Measurements from ENCODE around the gene KDM1B. TPM values are rescaled to one million over a fixed set of nuclear protein-coding genes. Genes with fewer than 3 reads are reported as not detected.
A peak's percentile ranks its signal among the peaks of the same experiment; 100 is the strongest.

The KDM1B gene
- total RNA-seq, 6 donors from 2014 or later, result 13.0 to 29.0 (median 22.0) TPM

DNA sequence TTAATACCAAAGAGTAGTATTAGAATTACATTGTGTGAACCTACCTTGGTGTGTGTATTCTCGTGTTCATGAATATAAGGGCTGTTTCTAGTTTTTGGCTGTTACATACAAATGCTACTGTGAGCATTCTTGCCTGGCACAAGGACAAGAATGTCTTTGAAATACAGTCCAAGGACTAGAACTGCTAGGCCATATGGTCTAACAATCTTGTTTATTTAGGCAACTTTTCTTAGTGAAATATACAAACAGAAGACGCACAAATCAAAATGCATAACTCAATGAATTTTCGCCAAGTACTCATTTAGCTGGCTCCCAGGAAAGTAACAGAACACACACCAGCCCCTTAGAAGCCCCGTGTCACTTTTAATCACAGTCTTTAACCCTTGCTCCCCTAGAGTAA is 28.5 kb downstream of the KDM1B start:
- H3K4me3 ChIP-seq, result no peak overlapping the region
- TF ChIP-seq POLR2A (IDR thresholded peaks at IDR 0.05) (no peak), EP300 (IDR thresholded peaks at IDR 0.05) (no peak), POLR2AphosphoS5 (IDR thresholded peaks at IDR 0.05) (no peak)
- TF ChIP-seq, protein P1, sequence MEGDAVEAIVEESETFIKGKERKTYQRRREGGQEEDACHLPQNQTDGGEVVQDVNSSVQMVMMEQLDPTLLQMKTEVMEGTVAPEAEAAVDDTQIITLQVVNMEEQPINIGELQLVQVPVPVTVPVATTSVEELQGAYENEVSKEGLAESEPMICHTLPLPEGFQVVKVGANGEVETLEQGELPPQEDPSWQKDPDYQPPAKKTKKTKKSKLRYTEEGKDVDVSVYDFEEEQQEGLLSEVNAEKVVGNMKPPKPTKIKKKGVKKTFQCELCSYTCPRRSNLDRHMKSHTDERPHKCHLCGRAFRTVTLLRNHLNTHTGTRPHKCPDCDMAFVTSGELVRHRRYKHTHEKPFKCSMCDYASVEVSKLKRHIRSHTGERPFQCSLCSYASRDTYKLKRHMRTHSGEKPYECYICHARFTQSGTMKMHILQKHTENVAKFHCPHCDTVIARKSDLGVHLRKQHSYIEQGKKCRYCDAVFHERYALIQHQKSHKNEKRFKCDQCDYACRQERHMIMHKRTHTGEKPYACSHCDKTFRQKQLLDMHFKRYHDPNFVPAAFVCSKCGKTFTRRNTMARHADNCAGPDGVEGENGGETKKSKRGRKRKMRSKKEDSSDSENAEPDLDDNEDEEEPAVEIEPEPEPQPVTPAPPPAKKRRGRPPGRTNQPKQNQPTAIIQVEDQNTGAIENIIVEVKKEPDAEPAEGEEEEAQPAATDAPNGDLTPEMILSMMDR (IDR thresholded peaks at IDR 0.05), result no peak
- peaks cover 0 to 23% (median 2%) of the 10 kb centered on the region in 4 donors for H3K36me3 ChIP-seq
- no peaks in the 10 kb centered on the region for H3K27me3 ChIP-seq
- DNase-seq (no peak), ATAC-seq (ENCODE audit: low FRiP score in 2 of 2) (no peak)
- H3K9me3 ChIP-seq, result no peaks in the 10 kb centered on the region
- 57 to 80% methylated on average over 4 of the region's 4 CpGs for WGBS, 2 donors
- no peak overlapping the region for H3K27ac ChIP-seq
- H3K4me1 ChIP-seq, result peaks cover 0 to 12% (median 4%) of the 10 kb centered on the region in 4 donors

DNA sequence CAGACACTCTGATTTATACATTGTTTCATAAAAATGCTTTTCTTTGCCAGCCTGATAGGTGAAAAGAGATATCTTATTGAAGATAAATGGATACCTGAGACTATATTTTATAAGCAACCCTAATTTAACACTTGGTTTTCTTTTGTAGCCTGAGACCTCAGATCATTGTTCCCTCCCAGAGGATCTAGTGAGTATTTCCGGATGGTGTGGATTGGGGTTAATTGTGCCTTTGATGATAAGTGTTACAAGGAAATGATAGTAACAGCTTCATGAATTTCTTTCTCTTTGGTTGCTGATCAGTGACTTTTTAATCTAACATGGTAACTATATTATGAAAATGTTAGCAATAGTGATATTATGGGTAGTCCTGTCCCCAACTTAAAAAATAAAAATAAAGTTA is 30.4 kb downstream of the KDM1B start:
- H3K27ac ChIP-seq, result peak overlapping the region in 2 of 4 donors; percentile 7 to 43
- 56 to 62% methylated on average over 1 of the region's 1 CpG for WGBS, 2 donors
- TF ChIP-seq EP300 (IDR thresholded peaks at IDR 0.05) (no peak), POLR2AphosphoS5 (IDR thresholded peaks at IDR 0.05) (no peak), POLR2A (IDR thresholded peaks at IDR 0.05) (no peak)
- TF ChIP-seq, protein P1 (IDR thresholded peaks at IDR 0.05), result no peak

DNA sequence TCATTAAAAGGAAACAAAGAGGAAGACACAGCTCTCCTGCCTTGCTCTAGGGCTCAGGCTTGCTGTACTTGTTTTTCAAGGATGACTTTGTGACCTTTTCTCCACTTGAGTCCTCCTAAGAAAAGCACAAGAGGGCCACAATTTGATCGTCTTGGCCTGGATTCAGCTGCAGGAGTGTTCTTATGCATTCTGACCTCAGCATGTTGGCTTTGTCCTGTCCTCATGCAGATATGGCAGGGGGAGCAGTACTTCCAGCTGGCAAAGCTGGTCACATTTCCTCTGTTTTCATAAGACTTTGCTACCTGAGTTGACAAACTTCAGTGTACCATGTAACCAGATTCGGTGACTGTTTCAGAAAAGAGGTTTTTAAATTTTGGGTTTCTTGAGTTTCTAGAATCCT is 30.8 kb downstream of the KDM1B start:
- WGBS, 2 donors, result 37 to 41% methylated on average over 2 of the region's 2 CpGs
- H3K4me3 ChIP-seq, result no peak overlapping the region
- H3K36me3 ChIP-seq, result peaks cover 0 to 25% (median 3%) of the 10 kb centered on the region in 4 donors
- no peaks in the 10 kb centered on the region for H3K9me3 ChIP-seq
- DNase-seq (peak in 1 of 2 donors; percentile 84), ATAC-seq (ENCODE audit: low FRiP score in 2 of 2) (peak in 1 of 2 donors; percentile 84)
- H3K4me1 ChIP-seq, result peaks cover 0 to 12% (median 4%) of the 10 kb centered on the region in 4 donors
- H3K27ac ChIP-seq, result peak overlapping the region; percentile 7 to 43 (median 20)
- peak in 1 of 2 donors; percentile 17 for TF ChIP-seq POLR2AphosphoS5 (IDR thresholded peaks at IDR 0.05)
- no peak for TF ChIP-seq POLR2A (IDR thresholded peaks at IDR 0.05)
- no peaks in the 10 kb centered on the region for H3K27me3 ChIP-seq

More for the DNA sequence above, 30.4 kb downstream of the KDM1B start:
- Histone ChIP-seq H3K36me3 (peaks cover 0 to 23% (median 2%) of the 10 kb centered on the region in 4 donors), H3K9me3 (no peaks in the 10 kb centered on the region), H3K4me3 (no peak overlapping the region), H3K4me1 (peaks cover 0 to 12% (median 4%) of the 10 kb centered on the region in 4 donors), H3K27me3 (no peaks in the 10 kb centered on the region)
- DNase-seq (no peak), ATAC-seq (ENCODE audit: low FRiP score in 2 of 2) (no peak)

DNA sequence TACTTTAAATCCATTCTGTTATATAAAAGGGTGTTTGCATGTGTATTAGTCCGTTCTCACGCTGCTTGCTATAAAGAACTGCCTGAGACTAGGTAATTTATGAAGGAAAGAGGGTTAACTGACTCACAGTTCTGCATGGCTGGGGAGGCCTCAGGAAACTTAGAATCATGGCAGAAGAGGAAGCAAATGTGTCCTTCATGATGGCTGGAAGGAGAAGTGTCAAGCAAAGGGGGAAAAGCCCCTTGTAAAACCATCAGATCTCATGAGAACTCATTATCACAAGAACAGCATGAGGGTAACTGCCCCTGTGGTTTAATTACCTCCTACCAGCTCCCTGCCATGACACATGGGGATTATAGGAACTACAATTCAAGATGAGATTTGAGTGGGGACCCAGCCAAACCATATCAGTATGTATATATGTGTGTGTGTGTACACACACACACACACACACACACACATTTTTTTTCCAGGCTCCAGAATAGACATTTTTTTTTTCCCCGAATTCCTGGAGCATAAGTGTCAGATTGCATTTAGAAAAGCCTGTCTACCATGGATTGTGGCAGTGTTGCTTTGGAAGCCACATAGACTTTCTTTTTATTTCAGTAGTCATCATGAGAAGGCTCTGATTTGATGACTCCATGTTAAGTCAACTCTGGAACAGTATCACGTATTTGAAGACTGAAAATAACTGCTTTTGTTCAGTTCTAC is 31.5 kb downstream of the KDM1B start:
- whole genome bisulfite sequencing, 2 donors, result 67 to 79% methylated on average over 4 of the region's 4 CpGs
- H3K36me3 ChIP-seq, result peaks cover 0 to 32% (median 6%) of the 10 kb centered on the region in 4 donors
- no peaks in the 10 kb centered on the region for H3K27me3 ChIP-seq
- peak overlapping the region; percentile 7 to 43 (median 20) for H3K27ac ChIP-seq
- H3K4me3 ChIP-seq, result no peak overlapping the region
- ATAC-seq (ENCODE audit: low FRiP score in 2 of 2) (no peak), DNase-seq (no peak)
- no peak for TF ChIP-seq POLR2AphosphoS5 (IDR thresholded peaks at IDR 0.05)
- TF ChIP-seq POLR2A (IDR thresholded peaks at IDR 0.05), result no peak
- TF ChIP-seq EP300 (IDR thresholded peaks at IDR 0.05), result no peak
- TF ChIP-seq, protein P1 (IDR thresholded peaks at IDR 0.05), result no peak
- H3K4me1 ChIP-seq, result peaks cover 0 to 12% (median 4%) of the 10 kb centered on the region in 4 donors
- H3K9me3 ChIP-seq, result no peaks in the 10 kb centered on the region

DNA sequence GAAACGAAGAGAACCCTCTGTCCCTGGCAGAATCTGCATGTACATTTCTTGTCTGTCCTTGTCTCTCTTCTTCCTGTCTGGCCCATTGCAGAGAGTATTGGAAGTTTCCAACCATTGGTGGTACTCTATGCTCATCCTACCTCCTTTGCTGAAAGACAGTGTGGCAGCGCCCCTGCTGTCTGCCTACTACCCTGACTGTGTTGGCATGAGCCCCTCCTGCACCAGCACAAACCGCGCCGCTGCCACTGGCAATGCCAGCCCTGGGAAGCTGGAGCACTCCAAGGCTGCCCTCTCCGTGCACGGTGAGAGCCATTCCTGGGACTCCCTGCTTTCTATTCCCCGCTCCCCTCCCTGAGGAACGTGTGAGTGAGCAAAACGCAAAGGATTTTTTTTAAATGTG is 32.5 kb downstream of the KDM1B start:
- no peak for ATAC-seq (ENCODE audit: low FRiP score in 2 of 2)
- WGBS, 2 donors, result 91 to 98% methylated on average over 10 of the region's 10 CpGs
- Histone ChIP-seq H3K27me3 (no peaks in the 10 kb centered on the region), H3K36me3 (peaks cover 0 to 32% (median 6%) of the 10 kb centered on the region in 4 donors), H3K9me3 (no peaks in the 10 kb centered on the region), H3K27ac (no peak overlapping the region), H3K4me1 (peaks cover 0 to 12% (median 4%) of the 10 kb centered on the region in 4 donors), H3K4me3 (no peak overlapping the region)
- DNase-seq, result peak in 1 of 2 donors; percentile 39
- TF ChIP-seq EP300 (IDR thresholded peaks at IDR 0.05), result no peak
- TF ChIP-seq, protein P1 (IDR thresholded peaks at IDR 0.05), result no peak
- no peak for TF ChIP-seq POLR2A (IDR thresholded peaks at IDR 0.05)
- TF ChIP-seq POLR2AphosphoS5 (IDR thresholded peaks at IDR 0.05), result no peak

Data from upper lobe of left lung (tissue), 6 donors.